Stimulated activated CD8-positive, alpha-beta memory T cell treated with anti-CD3 and anti-CD28 coated beads, Interleukin-15, amount 100 ng/mL, for 48 hours (primary cell): ENCODE results near the gene DNAJC24.
"Not testable (repeated sequence)": the region's sequence is repeated elsewhere in the genome, so short reads cannot be mapped to it uniquely, and the experiment has no call there.

ENCODE experiments used
- DNase-seq, 2 donors: peaks; one replicate each; pipeline ENCODE4 v3.0.0-alpha.2; 2020; ENCODE audit warnings: low read depth in 2 of 2

Gene DNAJC24, protein sequence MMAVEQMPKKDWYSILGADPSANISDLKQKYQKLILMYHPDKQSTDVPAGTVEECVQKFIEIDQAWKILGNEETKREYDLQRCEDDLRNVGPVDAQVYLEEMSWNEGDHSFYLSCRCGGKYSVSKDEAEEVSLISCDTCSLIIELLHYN

DNA sequence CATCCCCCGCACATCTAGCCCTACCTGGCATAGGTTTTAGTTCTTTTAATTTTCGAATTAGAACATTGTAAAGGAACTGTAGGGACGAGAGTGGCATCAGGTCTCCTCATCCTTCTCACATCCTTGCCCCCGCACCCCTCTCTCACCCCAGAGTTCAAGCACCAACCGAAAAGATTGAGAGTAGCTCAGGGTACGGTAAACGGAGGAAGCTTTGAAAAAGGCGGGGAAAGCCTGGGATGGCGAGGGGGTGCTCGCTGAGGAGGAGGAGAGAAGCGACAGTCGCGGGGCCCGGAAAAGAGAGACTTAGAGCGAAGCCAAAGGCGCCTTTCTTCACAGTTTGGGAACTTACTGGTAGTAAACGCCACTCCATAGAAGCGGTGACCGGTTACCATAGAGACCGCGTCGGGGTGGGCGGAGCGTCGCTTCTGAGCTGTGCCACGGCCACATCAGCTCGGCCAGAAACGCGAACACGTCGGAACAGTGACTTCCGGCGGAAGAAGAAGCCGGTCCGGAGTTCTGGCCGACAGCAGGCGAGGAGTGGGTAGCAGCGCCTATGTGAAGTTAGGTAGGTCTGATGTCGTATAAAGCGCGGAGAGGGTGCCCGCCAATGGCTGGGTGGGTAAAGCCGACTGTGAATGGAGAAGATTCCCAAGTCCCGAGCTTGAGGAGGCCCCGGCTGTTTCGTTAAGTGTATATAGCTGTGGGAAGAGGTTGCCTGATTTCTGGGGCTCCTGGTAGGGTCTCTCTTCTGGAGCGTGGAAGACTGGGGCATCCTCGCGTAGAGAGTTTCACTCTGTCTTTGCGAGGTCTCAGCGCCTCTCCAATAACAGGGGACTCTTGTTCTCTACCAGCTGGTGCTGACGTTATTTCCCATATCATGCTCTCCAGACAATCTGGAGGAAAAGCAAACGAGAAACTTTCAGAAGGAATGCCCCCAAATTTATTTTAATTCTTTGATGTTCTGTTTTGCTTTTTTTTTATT, at the start of gene DNAJC24, which contains the start of gene DCDC1:
Gene DNAJC24 (plus strand): TSS at position 513 of the 982 bp plus-strand sequence. CDS start 889 bp downstream, outside the sequence.
Gene DCDC1 (minus strand): TSS at position 392 of the 982 bp plus-strand sequence. CDS start 41,459 bp downstream, outside the sequence.
- DNase-seq = peak; percentile 84 to 85

GRCh38 chr11:31321494-31321893, 48.2 kb upstream of the DNAJC24 start:
- DNase-seq = not testable (repeated sequence)

- DNase-seq = no peak
Observed at GRCh38 chr11:31323145-31323544, 46.5 kb upstream of the DNAJC24 start.

- DNase-seq = no peak
Observed at GRCh38 chr11:31325160-31325559, 44.5 kb upstream of the DNAJC24 start.

DNA sequence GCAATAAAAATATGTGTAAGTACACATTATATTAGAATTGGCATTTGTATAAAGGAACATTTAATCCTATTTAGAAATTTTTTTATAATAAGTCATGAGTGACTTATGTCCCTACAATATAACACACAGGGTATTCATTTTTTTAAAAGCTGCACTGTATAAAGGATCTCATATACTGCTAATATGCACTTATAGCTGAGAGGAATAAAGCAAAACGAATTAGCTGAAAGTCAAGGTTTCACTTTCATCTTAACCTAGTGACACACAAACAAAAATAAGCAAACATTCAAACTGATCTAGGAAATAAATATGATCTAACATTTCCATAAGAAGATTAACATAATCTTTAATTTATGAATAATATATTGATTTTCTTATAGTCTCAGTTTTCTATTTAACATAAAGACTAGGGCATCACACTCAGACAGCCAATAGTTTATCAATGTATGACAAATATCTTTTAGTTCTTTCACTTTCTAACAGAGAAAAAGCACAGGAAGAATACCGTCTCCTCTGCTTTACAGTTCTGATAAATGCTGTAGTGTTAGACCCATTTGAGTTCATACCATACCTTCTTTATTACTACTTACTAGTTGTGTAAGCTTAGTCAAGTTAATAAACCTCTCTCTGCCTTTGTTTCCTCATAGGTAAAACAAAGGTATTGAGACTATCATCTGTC, 43.1 kb upstream of the DNAJC24 start:
- DNase-seq = no peak

DNA sequence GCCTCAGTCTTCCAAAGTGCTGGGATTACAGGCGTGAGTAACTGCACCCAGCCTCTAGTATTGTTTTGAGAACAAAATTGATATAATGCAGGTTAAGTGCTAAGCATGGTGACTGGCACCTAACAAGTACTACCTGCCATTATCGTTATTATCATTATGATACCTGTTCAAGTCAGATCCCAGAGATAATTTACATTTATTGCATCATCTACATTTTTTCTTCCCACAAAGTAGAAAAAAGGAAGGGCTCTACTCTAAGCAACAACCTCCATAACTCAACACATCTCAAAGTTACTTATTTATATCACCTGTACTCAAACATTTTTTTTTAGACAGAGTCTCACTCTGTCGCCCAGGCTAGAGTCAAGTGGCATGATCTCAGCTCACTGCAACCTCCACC, 42.2 kb upstream of the DNAJC24 start:
- no peak for DNase-seq

GRCh38 chr11:31328697-31329096, 41.0 kb upstream of the DNAJC24 start:
- DNase-seq = no peak

DNA sequence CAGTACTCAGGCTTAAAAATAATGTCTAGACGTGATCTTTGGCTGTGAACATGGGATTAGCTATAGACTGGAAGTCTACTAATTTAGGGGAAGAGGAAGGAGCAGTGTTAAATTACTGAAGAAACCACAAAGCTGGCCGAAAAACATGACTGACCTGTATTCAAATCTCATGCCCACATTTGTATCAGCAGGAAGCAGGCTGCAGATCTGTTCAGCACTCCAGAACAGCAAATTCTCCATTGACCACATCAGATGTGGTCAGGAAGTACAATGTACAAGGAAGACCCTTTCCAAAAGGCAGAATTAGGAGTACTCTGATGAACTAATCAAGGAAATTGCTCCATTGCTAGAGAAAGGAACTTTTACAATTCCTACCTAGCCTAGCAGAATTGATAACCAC, 31.9 kb upstream of the DNAJC24 start:
- DNase-seq = no peak

GRCh38 chr11:31340903-31341572, 28.6 kb upstream of the DNAJC24 start:
- DNase-seq = no peak

DNA sequence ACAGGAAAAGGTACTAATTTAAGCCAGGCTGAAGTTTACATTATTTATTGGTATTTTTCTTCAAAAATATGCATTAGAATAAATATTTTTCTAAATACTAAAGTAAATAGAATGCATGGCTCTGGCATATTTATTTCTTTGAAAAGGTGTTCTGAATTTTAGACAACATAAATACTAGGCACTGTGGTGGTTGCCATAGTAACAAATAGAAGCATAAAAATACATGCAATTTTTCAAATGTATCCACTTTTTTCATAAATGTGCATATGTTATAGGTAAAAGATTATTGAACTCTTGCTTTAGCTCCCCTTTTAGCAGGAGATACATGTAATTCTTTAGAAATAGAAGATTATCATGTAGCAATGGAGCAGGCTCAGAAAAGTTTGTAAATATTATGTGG, 18.5 kb upstream of the DNAJC24 start:
- no peak for DNase-seq

GRCh38 chr11:31355131-31355530, 14.5 kb upstream of the DNAJC24 start:
- DNase-seq = no peak

DNA sequence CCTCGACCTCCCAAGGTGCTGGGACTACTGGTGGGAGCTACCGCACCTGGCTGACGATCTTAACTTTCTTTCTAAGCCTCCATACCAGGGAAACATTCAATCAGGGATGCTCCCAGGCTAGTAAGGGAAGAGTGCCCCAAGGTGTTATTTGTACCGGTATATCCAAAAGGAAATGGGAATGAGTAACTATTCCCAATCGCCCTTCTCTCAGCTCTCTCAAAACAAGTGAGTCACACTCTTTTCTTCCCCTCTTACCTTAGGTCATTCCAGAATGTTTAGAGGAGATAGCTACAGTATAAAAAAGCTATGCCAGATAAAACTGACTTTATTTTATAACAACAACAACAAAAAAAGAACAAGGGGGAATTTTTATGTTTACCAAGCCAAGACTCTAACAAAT, 13.8 kb upstream of the DNAJC24 start:
- no peak for DNase-seq

GRCh38 chr11:31361743-31362142, 7.9 kb upstream of the DNAJC24 start:
- no peak for DNase-seq

- no peak for DNase-seq
Observed at GRCh38 chr11:31366795-31367194, 2.9 kb upstream of the DNAJC24 start.

GRCh38 chr11:31375879-31376278, 6.2 kb downstream of the DNAJC24 start:
- no peak for DNase-seq

GRCh38 chr11:31383116-31383515, 13.5 kb downstream of the DNAJC24 start:
- DNase-seq = no peak

DNA sequence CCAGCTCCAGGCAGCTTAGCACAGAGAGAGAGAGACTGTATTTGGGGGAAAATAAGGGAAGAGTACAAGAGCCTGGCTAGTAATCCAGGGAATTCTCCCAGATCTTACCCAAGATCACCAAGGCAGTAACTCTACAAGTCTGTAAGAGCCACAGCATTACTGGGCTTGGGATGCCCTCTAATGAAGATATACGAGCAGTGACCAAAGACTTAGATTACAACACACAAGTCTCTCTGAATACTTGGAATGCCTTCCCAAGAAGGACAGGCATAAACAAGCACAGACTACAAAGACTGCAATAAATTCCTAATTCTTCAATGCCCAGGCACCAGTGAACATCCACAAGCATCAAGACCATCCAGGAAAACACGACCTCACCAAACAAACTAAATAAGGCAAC, 17.7 kb downstream of the DNAJC24 start:
- DNase-seq = no peak

GRCh38 chr11:31397239-31397834, 27.7 kb downstream of the DNAJC24 start:
- DNase-seq = no peak

- no peak for DNase-seq
Observed at GRCh38 chr11:31404614-31405013, 35.0 kb downstream of the DNAJC24 start.

- no peak for DNase-seq
Observed at GRCh38 chr11:31408201-31408600, 38.5 kb downstream of the DNAJC24 start.

- no peak for DNase-seq
Observed at GRCh38 chr11:31412946-31413345, 43.3 kb downstream of the DNAJC24 start.
